GM18526 (cell line): ENCODE data around the gene RRP36.
A peak's percentile ranks its signal among the peaks of the same experiment; 100 is the strongest.

Experiments
- POLR2A ChIP-seq: IDR thresholded peaks from 3 replicates; pipeline ENCODE4 v1.6.1; 2011; ENCODE audit not compliant: insufficient read length; ENCODE audit errors: extremely low read depth

Gene RRP36

DNA sequence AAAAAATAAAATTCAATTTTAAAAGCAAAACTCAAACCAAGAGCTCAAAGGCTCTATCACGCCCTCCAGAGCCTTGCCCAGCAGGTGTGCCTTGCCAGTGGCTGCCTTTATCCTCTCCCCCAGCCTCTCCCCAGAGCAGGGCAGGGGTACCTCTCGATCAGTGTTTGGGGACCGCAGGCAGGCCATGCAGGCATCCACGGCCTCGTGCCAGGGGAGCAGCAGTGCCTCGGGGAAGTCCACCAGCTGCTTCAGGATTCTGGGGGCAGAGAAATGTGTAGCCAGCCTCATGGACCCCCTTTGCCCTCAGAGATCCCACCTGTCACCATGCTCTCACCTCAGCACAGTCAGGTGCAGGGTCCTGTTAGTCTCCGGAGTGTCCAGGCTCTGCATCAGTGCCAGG lies 26.6 kb downstream of the RRP36 start:
- no peak for TF ChIP-seq POLR2A

DNA sequence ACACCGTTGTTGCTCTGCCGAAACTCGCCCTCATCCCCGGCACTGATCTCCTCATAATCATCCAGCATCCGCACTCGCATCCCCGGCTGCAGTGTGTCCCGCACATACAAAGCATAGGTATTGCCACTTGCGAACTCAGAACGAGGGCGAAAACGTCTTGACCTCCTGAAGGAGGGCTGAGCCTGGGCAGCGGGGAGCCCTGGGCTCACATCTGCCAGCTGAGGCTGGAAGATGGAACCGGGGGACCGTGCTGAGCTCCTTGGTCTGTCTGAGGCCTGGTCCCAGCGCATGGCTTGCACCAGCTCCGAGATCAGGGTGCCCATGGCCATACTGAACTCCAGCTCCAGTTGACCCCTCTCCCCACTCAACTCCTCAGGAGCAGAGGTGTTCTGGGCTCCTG lies 29.6 kb downstream of the RRP36 start:
- TF ChIP-seq POLR2A = no peak

DNA sequence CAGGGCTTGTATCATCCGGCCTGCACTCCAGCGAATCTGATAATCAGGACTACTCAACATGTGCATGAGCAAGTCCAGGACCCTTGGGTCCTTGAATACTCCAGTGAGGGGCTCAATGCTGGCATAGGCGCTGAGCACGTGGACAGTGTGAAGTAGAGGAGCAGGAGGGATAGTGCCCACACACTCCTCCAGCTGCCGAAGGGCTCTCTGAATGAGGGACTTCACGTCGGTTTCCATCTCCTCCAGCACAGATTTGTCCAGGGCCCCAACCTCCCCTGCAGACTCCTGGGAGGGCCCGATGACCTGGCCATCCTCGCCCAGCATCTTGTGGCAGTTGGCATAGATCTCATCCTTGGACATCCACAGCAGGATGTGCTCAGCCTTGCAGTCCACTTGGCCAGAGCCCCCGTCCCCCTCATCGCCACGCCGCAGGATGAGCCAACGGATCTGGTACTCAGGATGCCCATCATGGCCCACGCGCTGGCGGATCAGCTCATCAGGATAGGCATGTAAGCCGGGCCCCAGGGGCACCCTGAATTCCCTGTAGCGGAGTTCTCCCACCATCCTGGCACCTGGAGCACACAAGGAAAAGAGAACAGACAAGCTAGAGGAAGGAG lies 30.9 kb downstream of the RRP36 start:
- TF ChIP-seq POLR2A = no peak

DNA sequence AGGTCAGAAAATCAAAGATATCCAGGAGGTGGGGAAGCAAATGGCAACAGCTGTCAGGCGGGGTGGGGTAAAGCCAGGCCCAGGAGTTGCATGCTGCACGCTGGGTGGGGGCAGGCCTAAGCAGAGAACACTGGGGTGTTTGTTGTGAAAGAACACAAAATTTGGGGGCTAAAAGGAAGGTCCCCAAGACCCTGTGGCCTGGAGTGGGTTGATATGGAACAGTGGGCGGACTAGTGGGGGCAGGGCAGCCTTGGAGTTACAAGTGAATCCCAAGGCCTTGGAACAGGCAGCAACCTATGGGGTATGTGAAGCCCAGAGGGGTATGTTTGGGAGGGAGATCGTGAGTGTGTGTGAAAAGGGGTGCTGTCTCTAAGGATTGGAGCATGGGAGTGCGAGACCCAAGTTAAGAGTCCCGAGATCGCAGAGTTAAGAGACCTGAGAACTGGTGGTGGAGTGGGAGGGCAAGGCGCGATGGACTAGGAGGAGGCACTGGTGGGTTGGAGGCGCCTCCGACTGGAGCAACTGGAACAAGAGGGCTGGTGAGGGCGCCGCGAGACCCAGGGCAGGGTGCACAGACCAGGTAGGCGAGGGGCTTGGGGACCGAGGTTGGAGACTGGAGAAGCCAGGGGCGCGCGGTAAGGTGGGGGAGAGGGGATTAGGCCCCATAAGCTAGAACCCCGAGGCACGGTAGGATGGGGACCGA lies 31.6 kb downstream of the RRP36 start:
- no peak for TF ChIP-seq POLR2A

DNA sequence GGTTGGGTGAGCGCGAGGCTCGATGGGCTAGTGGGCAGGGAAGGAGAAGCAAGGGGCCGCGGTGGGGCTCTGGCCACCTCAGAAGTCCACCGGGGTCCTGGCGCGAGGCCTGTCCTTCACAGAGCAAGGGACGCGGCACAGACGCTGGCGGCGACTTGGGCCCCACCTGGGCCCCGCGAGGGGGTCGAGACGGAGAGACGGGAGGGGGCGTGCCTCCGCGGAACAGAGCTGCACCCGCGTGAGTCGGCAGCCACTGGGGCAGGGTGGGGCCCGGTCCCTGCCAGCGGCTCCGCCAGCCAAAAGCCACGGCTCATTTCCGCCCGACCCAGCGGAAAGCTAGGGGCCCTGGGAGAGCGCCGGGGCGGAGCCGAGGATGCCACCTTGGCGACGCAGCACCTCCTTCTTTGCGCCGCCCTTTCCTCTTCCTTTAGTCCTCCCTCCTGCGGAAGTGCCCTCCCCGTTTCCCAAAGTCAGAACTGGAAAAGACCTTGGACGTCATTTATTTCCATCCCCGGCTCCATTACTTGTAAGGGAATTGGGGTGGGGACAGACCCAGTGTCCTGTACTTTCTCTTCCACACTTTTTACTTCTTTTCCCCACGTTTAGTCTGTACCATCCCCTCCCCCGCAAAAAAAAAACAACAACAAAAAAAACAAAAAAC lies 32.3 kb downstream of the RRP36 start, which contains the start of gene CUL7:
CUL7 (minus strand) TSS at position 307 of the 661 bp plus-strand sequence. CDS start 1,063 bp downstream, outside the sequence.
- TF ChIP-seq POLR2A = peak; percentile 89

DNA sequence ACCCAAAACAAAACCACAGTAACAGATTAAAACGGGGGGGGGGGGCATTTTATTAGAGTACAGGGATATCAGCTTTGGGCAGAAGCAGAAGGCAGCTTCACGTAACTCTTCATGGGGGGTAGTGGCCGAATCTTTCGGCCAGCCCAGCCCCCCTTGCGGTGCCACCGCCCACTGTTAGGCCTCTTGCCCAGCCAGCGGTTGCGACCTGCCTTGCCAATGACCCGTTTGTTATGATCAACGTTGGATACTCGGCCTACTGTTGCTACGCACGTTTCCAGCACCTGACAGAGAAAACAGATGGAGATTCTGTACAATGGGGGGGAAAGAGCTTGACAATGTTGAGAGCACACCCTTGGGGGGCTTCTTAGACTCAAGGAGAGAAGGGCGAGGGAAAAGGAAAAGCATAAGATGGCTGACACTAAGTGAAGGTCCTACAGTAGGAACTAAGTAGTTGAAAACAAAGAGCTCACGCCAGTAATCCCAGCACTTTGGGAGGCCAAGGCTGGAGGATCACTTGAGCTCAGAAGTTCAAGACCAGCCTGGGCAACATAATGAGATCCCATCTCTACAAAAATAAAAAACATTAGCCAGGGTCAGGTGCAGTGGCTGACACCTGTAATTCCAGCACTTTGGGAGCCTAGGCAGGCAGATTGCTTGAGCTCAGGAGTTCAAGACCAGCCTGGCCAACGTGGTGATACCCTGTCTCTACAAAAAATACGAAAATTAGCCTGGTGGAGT lies 33.0 kb downstream of the RRP36 start:
- TF ChIP-seq POLR2A = no peak

DNA sequence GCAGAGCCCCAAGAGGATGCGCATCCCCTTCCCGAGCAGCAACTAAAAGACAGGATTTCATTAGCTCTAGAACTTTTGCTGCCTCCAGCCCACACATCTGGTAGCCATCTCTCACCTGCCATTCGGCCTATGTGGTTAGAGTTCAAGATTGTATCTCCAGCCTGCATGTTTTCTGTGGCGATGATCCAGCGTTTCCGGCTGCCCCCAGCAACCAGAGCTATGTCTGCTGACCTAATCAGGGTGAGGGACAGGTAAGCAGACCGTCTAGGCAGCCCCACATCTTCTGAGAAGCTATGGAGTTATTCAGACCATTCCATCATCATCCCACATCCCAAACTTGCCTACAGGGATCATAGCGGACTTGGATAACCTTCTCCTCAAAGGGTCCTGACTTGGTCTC lies 34.5 kb downstream of the RRP36 start:
- no peak for TF ChIP-seq POLR2A

DNA sequence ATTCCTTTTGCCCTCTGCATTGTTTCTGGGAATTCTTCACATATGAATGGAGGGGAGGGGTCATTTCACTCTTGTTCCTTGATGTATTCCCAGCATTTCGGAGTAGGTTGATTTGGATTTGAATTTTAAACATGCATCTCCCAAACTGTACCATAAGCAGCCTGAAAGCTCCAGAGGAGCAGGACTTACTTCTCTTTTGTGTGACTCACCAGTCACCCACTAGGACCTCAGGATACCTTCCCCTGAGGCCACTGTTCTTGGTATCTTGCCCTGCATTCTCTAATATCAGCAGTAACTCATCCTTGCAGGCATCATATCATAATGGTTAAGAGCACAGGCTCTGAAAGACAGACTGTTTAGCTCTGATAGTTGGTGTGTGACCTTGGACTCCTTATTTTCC lies 37.1 kb downstream of the RRP36 start:
- no peak for TF ChIP-seq POLR2A

DNA sequence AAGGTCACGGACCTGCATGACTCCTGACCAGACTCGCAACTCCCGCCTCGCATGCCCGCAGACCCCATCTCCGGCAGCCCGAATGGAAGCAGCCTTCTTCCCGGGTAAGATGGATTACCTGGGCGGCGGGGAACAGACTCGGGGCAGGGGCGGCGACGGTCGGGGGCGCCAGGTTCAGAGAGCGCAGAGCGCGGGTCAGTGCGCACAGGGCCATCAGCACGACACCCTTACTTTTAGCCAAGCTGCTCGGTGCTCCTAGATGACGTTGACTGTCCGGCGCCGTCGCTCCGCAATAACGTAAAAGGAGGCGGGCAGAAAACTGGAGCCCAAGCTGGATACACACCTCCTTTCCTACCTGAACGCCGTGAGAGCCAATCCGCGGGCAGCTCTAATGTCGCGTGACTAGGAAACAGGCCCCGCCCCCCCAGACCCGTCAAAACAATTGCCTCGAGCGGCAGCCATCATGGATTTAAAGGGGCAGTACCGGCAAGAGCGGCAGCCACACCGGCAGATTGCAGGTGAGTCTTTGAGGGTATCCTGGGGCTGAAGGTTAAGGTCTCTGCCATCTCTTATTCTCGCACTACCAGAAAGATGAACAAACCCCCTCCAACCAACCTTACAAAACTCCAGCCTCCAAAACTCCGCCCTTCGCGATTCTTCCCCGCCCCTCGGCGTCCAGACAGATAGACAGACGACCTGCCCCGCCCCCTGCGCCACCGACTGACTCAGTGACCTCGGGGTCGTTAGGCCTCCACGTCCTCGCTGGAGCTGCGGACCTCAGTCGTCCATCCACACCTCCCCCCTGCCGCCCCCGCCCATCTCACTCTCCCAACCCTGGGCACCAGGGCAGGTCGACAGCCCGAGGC lies 38.0 kb downstream of the RRP36 start, which contains the start of the genes KLC4 and MRPL2:
KLC4 (plus strand) TSS at position 464 of the 866 bp plus-strand sequence. CDS start 1,705 bp downstream, outside the sequence.
MRPL2 (minus strand) TSS at position 267 of the 866 bp plus-strand sequence; CDS start at position 214, 53 bp downstream.
- TF ChIP-seq POLR2A = peak; percentile 91

DNA sequence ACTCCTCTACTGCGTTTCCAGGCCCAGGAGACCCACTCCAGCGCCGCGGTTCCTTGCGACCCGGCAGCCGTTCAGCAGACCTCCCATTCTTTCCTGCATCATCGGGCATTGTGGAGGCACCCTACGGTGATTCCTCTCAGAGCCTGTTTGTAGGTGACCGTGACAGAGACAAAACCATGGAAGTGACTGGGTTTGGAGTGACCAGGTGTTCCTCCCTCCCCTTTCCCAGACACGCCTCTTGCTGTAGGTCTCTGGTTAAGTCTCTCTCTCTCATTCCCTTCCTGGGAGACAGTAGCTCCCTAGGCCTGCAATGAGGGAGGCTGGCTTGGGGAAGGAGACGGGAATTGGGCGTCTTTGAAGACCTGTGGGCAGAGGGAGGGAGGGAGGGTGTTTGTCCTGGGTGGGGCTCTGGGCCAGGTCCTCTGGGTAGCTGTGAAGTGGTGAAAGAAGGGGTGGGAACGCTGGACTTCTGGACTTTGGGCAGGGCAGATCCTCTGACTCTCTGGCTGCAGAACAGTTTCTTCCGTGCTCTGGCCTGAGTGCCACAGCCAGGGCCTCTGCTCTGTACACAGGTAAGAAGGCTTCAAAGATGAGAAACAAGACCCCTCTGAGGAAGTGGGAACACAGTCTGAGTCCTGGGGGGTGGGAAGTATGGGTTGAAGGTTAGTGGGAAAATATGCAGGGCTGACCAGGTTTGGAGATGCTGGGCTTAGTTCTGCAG lies 38.8 kb downstream of the RRP36 start:
- no peak for TF ChIP-seq POLR2A

DNA sequence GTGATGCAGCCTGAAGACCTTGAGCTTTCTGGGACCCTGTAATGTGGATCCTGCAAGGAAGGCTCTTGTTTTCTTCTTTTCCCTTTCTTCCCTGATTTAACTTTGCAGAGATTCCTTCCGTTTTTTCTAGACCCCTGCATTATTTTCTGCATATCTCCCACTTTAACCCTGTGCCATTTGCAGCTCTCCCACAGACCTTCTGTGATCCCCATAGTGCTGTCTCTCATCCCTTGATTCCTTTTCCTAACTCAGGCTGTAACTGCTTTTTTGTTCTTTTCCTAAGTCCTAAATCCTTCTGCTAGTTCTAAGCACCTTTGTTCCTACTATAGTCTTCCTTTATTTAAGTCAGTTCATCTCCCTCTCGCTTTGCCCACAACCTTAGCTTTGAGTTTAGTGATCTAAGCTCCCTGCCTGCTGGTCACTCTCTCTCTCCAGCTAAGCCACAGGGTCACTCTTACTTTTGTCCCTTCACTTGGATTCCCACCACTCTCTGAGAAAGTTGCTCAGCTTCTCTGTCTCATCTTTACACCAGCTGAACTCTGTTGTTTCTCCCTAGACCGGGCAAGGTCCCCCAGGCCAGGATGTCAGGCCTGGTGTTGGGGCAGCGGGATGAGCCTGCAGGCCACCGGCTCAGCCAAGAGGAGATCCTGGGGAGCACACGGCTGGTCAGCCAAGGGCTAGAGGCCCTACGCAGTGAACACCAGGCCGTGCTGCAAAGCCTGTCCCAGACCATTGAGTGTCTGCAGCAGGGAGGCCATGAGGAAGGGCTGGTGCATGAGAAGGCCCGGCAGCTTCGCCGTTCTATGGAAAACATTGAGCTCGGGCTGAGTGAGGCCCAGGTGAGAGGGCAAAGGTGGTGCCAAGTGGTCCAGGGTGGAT lies 39.6 kb downstream of the RRP36 start:
- no peak for TF ChIP-seq POLR2A

DNA sequence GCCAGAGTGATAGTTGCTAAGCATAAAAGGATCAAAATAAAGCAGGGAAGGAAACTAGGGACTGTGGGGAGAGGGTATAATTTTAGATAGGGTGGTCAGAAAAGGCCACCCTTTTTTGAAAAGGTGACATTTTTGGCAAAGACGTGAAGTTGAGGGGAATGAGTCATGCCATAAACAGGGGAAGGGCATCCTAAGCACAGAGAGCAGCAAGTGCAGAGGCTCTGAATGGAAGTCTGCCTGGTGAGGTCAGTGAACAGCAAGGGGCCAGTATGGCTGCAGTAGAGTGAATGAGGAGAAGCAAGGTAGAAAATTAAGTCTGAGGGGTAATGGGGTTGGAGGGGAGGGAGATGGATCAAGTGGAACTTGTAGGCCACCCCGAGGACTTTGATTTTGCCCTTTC lies 40.4 kb downstream of the RRP36 start:
- TF ChIP-seq POLR2A = no peak

DNA sequence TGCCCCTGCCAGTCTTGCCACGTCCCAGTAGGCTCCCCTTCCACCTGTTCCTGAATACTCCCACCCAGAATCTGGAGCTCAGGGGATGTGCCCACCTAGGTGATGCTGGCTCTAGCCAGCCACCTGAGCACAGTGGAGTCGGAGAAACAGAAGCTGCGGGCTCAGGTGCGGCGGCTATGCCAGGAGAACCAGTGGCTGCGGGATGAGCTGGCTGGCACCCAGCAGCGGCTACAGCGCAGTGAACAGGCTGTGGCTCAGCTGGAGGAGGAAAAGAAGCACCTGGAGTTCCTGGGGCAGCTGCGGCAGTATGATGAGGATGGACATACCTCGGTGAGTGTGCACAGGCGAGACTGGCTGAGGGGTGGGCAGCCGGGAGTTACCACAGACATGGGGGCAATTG lies 41.4 kb downstream of the RRP36 start:
- TF ChIP-seq POLR2A = no peak
